ENCODE measurements around the gene AKAP6.

Gene AKAP6, protein sequence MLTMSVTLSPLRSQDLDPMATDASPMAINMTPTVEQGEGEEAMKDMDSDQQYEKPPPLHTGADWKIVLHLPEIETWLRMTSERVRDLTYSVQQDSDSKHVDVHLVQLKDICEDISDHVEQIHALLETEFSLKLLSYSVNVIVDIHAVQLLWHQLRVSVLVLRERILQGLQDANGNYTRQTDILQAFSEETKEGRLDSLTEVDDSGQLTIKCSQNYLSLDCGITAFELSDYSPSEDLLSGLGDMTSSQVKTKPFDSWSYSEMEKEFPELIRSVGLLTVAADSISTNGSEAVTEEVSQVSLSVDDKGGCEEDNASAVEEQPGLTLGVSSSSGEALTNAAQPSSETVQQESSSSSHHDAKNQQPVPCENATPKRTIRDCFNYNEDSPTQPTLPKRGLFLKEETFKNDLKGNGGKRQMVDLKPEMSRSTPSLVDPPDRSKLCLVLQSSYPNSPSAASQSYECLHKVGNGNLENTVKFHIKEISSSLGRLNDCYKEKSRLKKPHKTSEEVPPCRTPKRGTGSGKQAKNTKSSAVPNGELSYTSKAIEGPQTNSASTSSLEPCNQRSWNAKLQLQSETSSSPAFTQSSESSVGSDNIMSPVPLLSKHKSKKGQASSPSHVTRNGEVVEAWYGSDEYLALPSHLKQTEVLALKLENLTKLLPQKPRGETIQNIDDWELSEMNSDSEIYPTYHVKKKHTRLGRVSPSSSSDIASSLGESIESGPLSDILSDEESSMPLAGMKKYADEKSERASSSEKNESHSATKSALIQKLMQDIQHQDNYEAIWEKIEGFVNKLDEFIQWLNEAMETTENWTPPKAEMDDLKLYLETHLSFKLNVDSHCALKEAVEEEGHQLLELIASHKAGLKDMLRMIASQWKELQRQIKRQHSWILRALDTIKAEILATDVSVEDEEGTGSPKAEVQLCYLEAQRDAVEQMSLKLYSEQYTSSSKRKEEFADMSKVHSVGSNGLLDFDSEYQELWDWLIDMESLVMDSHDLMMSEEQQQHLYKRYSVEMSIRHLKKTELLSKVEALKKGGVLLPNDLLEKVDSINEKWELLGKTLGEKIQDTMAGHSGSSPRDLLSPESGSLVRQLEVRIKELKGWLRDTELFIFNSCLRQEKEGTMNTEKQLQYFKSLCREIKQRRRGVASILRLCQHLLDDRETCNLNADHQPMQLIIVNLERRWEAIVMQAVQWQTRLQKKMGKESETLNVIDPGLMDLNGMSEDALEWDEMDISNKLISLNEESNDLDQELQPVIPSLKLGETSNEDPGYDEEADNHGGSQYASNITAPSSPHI (N-terminal part only)

DNA sequence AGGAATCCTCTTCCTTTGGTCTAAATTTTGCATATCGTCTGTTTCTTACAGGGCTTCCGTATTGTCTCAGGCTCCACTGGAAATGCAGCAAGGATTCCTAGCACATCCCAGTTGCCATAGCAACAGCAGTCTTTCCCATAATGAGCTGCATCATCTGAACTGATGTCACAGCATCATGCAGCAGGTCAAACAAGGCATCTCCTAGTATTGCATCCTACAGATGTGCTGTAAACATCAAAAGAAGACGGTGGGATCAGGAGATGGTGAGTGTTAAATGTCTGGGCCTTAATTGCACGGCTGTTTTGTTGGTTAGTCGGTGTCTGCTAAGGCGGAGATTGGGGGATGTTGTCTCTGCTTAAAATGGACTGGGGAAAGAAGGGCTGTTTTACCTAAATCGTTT, at the start of gene AKAP6:
Gene AKAP6, plus strand, starts transcription at position 153 of the 400 bp plus-strand sequence. CDS start 104,196 bp downstream, outside the sequence.
- DNase-seq, result no peak

DNA sequence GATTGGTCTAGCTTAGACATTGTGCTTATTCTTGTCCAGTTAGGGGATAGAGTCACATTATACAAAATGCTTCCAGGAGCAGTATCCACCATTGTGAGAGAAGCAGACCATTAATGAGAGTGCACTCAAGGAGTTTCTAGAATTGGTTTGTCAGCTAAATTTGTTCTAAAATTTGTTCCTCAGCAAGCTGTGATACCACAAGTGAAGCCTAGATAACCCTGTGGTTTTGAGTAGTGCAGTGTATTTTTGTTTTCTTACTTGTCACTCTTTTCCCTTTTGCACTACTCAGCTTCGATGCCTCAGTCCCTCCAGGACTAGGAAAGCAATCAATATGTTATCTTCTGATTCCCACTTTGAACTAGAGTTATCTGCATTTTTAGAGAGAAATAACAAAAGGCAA, 42.5 kb upstream of the AKAP6 start:
- DNase-seq, result no peak

DNA sequence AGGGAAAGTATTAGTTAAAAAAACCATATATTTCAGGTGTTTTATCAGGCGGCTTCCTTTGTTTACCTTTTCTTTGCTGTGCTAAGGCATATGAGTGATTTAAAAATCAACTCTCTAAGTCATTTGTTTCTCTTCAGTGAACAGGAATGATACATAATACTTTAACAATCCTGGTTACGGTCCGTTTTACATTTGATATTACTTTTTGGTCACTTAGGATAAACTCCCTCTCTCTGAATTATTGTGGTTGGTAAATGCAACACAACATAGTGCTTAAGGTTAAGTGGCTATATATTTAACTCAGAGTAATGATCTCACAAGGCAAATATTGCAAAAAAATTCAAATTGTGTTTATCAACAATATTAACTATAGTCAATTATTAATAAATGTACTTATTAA, 32.7 kb upstream of the AKAP6 start:
- no peak for DNase-seq

DNA sequence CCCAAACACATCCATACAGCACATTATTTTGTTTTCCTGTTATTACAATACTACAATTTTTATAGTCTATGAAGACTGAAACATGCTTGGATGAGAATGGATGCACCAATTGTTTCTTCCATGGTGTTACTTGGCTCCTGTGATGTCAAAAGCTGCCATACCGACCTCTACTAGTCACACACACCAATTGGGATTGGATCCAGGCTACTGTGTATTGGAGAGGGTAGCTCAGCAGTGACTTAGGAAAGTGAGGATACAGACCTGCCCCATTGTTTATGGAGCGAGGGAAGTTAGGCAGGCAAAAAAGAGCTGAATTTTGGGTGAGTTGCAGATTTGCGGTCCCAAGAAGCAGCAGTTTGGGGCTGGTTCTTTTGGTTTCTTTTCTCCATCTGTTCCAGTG, 30.8 kb upstream of the AKAP6 start:
- no peak for DNase-seq

DNA sequence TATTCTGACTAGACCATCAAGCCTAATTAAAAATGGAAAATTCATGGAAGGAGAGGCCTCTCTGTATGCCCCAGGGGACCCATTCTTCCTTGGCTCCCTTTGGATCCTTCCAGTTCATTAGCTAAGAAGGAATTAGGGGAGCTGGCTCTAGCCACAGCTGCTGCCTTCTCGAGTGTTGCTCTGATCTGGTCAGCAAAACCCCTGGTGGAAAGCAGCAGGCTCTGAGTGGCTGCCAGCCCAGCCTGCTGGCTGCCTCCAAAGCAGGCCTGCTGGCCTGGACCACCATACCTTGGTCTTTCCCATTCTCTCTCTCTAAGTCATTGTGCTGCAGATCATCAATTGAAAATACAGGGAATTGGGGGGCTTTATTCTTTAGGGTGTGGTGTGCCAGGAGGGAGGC, 29.0 kb upstream of the AKAP6 start:
- no peak for DNase-seq

DNA sequence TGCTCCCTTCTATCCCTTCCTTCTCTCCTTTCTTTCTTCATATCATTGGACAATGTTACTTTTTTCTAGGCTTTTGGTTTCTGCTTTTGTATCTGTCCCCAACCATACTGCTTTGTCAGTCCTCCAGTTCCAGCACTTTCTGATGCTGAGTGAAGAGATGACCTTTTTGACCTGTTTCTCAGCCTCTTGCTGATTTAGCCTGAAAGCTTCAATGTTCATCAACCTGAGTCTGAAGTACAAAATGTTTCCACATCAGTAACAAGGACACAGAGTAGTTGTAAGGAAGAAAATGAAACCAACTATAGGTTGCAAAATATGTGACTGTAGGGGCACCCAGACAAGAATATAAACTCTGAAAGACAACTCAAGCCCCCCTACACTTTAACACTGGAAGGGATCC, 25.2 kb upstream of the AKAP6 start:
- no peak for DNase-seq

DNA sequence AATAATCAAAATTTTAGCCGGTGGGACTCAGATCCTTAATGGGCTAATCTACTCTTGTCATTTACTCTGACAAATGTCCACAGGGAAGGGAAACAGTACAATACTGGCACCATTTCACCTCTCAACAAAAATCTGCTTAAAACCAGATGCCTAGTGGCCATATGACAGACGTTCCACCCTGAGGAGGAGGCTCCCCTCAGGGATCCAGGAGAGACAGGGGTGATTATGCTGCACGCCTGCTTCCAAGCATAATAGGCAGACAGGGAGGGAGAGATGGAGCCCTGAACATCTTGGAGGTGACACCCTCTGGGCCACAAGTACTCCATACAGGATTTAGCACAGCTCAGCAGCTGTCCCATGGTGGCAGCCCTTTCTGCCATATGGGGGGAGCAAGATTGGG, 24.8 kb upstream of the AKAP6 start:
- no peak for DNase-seq

DNA sequence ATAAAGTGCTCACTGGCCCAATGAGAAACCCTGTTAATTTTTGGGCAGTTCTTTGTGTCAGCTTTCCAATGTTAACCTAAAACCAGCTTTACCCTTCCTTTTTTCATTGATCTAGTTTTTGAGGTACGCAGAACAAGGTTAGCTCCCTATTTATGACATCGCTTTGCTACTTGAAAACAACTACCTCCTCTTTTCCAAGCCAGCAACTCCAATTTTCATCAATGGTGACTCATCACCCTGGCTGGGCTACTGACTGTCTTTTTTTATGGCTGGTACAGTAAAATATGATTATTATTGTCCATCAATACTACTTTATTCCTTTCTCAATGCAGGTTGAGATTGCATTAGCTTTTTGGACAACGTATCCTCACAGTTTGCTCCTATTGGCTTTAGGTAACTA, 22.5 kb upstream of the AKAP6 start:
- no peak for DNase-seq

DNA sequence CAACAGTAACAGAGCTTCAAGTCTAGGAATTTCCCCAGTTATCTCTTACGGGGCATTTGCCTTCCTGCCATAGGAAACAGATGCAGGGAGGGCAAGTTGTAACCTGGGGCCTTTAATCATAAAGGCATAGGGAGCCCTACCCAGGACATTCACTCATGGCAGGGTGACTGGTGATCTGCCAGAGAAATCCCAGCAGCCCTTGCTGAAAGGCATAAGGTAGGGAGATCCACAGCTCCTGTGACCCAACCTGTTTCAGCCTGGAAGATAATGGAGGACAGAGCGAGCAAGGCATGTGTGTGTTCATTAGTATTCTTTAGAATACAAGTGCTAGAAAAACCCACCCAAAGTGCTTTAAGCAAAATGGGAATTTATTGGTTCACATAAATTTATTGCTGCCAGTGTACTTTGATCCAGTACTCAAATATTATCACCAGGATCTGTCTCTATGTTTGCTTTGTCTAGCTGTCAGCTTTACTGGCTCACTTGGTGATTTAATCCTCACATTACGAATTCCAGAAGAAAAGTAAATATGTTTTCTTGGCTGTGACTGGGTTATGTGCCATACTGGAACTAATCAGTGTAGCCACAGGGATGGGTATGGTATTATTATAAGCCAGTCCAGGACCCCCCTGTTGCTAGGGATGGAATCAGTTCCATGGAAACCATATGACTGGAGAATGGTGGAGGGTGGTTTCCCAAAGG, 21.1 kb upstream of the AKAP6 start:
- no peak for DNase-seq

DNA sequence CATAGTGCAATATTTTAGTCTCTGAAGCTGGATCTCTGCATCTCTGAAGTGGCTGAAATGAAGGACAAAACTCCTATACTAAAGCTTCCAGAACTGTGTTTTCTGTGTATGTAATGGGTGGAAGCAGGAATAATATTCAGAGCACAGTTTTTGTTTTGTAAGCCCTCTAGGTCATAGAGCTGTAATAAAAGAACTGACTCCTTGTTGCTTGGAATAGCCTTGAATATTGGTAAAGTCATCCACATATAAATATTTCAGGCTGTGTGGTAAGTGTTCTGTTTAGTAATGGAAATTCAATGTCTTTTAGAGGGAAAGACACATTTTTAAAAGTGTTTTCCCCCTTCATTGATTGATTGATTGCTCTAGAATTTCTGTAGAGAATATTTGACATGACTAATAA, 18.2 kb upstream of the AKAP6 start:
- no peak for DNase-seq

DNA sequence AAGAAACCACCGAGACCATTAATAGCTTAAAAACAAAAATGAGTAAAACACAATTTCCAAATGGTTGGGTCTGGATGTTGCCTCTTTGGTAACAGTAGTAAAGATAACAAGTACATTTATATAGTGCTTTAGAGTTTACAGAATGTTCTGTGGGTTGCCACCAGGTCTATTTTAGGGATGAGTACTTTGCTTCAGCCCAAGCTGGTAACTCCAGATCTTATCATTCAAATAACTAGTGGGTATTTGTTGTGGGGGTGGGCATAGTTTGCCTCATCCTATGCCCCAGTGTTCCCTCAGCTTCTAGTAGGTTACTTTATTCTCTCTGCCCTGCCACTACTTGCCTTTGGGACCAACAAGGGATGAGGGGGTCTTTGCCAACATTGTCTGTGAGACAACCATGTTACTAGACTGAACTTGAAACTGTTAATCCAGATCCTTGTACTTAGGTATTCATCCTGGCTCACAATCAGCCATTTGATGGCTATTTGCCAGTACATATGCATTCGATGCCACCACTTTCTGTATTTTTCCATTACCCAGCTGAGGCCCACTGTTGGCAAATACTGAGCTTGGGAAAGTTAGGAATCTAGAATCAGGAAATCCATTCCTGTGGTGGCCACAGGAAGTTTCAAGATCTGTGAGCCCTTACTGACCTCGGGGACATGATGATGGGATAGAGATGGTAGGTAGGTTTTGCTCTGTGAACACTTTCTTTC, 17.6 kb upstream of the AKAP6 start:
- DNase-seq, result no peak

DNA sequence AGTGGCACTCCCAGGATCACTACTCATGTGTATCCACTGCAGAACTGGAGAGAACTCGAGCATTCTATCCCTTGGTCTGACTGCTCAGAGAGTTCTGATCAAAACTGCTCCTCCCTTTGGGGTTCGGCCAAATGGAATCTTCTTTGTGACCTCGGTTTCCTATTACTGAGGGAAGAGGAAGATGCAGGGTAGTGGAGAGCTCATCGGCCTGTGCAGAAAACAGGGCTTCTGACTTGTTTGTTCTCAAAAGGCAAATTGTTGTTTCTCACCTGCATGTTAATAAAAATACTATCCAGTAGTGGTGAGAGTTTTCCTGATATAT, 17.1 kb upstream of the AKAP6 start:
- no peak for DNase-seq

DNA sequence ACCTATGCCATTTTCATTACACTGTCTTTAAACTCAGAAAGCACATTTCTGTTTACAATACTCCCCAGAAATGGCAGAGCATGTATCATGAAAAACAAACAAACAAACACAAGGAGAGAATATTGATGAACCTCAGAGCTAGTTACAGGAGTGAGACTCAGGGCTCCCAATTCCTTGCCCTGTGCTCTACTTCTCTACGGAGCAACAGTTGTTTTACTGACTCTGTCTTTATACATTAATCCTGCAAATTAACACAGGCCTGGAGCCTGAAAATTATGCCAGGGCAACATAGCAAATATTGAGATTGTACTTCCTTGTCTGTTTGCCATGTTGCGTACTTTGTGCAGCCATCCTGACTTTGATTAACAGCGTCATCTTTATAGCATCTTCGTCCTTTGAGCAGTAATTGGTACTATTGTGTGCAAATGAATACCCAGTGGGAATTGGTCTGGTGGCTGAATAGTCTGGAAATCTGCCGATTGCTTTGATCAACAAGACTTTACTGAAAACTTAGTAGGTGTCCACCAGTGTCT, 15.2 kb upstream of the AKAP6 start:
- no peak for DNase-seq

DNA sequence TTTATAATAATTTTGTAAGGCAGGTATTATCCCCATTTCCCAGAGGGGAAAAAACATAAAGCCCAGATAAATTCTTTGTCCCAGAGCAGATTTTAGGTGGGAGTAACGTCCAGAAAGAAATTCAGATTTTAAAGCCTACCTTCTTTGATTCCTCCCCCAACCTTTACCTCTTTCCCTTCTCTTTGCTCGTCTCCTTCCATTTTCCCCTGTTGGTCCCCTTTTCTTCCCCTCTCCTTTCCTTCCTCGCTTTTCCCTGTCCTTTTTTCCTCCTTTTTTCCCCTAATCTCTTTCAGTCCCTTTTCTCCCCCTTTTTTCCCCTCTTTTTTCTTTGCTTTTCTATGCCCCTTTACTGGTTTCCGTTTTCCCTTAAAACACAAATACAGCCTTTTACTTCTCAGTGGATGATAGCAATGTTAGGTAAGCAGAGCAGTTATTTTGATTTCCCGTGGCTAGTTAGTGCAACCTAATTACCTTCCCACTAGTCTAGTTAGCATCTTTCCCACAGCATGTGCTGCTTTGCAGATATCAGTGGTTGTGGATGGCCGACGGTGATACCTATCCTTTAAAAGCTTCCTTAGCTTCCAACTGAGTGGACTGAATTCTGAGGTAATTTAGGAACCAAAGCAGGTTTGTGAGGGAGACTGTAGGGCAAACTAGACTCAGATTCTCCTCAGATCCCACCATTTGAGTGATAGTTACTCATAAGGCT, 10.9 kb upstream of the AKAP6 start:
- no peak for DNase-seq

DNA sequence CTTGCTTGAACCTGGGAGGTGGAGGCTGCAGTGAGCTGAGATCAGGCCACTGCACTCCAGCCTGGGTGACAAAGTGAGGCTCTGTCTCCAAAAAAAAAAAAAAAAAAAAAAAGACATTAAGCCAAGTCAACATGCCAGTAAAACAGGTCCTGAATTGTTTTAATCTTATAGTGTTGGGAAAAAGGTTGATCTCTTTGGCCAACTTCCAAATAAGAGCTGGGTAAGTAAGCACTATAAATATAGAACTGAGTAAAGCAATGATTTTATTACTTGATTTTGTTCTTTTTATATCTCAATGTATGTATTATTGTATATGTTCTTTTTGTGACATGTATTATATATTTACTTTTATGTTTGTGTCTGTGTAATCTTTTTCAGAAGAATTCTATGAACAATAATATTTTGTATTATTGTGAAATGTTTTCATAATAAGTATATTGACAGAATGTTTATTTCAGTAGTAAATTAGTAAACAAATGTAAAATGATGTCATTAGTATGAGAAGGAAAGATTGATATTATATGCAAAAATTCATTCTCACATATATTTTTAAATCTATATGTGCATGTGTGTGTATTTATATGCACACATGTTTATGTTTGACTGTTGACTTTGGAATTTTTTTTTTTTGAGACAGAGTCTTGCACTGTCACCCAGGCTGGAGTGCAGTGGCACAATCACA, 9.6 kb upstream of the AKAP6 start:
- DNase-seq, result no peak

DNA sequence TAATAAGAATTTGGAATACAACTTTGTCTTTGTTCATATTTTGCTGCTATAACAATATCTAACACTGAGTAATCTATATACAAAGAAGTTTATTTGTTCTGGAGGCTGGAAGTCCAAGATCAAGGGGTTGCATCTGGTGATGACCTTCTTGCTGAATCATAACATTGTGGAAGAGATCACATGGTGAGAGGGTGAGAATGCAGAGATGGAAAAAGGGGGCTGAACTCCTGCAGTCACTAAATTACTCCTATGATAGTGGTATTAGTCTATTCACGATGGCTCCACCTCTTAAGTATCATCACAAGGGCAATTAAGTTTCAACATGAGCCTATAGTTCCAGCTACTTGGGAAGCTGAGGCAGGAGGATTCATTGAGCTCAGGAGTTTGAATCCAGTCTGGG, 4.5 kb upstream of the AKAP6 start:
- DNase-seq, result no peak

DNA sequence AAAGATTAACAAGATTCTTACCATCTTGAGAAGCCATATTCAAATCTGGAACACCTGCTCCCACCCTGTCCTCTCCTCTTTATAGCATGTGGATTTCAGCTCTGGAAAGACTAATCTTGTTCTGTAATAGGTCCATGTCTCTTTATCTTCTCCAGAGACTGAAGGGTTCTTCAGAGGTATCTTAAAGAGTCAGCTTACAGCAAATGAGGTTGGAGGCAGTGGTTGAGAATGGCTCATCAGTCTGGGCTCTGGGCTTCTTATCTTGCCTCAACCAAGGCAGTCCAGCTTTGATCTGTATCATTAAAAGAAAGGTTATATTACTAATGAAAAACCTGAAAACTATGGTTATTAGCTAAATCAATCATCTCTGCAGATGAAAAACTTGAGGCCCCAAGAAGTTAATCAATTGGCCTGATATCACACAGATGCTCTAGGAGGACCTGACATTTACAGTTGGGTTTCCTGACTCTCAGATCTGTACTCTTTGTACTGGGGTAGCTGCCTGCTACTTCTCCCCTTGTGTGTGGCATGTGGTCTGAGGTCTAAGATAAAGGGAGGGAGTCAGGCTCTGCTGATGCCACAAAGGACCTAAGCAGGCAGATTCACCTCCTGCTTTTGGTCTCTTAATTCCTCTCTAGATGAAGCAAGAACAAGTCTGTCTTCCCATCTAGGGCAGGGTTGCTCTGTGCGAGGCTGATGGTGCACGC, 1.7 kb upstream of the AKAP6 start:
- peak; percentile 6 for DNase-seq

DNA sequence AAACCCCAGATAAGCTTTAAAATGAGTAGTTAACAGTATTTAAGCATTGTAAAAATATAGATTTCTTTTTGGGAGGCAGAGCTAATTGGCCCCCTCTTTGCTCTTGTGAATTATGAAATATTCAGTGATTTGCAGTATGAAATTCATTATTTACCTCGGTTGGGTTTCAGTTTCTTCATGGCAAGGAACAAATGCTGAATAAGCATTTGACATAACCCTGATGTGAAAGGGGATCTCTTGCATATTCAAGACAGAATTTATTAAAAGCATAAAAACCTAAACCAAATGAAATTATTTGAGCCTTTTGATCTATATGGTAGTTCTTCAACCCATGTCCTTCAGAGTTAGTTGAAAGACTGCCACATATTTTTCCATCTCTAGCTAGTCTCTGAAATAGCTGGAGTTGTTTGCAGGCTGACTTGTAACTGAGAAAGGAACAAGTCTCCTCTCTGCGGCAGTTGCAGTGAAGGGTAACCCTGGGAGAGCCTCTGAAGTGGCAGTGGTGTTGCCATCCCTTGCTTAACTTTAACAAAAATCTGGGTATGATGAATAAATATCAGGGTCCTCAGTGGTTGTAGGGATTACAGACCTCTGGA, 690 bp downstream of the AKAP6 start:
- no peak for DNase-seq

DNA sequence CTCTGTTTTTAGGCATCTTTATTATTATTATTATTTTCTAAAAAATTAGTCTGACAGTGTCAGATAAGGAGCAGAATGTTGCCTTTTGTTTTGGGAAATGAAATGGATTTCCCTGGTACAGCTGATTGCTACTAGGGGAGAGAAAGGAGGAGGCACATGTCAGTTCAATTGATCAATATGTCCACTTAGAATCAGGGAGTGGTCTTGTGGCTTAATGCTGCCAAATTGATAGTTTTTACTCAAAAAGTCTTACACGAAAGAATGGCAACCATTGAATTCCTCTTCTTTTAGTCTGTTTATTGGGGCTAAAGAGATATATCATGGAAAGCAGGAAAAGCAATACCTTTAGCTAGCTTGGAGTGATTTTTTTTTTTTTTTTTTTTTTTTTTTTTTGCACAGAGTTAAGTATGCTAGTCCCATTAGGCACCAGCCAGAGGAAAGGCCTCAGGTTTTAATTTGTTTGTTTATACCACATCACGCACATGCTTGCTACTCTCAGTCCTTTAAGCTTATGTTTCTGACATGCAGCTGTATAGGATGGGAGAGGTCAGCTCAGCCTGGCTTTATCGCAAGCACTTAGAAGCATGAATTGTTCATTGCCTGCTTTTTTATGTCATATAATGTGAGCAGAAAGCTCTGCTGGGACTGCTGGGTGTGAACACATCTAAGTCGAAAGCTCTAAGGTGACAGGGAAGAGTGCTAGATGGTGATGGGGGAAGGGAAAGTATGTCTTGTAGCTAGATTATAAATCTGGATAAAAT, 1.4 kb downstream of the AKAP6 start:
- no peak for DNase-seq

Data from activated CD4-positive, alpha-beta T cell treated with anti-CD3 and anti-CD28 coated beads, Interleukin-2, amount 50 U/mL, for 16 hours (primary cell).